DOHH2 (cell line): ENCODE data around the gene INHBC.
"Not testable (repeated sequence)": the region's sequence is repeated elsewhere in the genome, so short reads cannot be mapped to it uniquely, and the experiment has no call there.

Experiments
- H3F3A ChIP-seq: fragments of 200-600 bp; sonication (generic), shearing (Covaris generic); 2 replicates; pipeline ENCODE4 v1.6.0; 2016; ENCODE audit warnings: antibody characterized with exemption, mild to moderate bottlenecking; ENCODE audit not compliant: control insufficient read depth, insufficient read depth
- H3K27ac ChIP-seq: fragments of 200-600 bp; sonication (generic); 2 replicates; pipeline ENCODE4 v1.5.1; 2014; ENCODE audit warnings: low read depth, mild to moderate bottlenecking, low read length, moderate library complexity
- H3K27me3 ChIP-seq: fragments of 200-600 bp; sonication (generic); 2 replicates; pipeline ENCODE4 v1.6.1; 2014; ENCODE audit warnings: mild to moderate bottlenecking, low read length, mixed read lengths; ENCODE audit not compliant: control insufficient read depth
- H3K36me3 ChIP-seq: fragments of 200-600 bp; sonication (generic); 2 replicates; pipeline ENCODE4 v1.6.1; 2014; ENCODE audit warnings: mild to moderate bottlenecking, low read length, moderate library complexity, mixed read lengths; ENCODE audit not compliant: control insufficient read depth
- H3K4me1 ChIP-seq: fragments of 200-600 bp; sonication (generic); 2 replicates; pipeline ENCODE4 v1.6.1; 2014; ENCODE audit warnings: mild to moderate bottlenecking, low read length, mixed read lengths; ENCODE audit not compliant: control insufficient read depth
- H3K4me2 ChIP-seq: fragments of 200-600 bp; sonication (generic); 2 replicates; pipeline ENCODE4 v1.6.0; 2014; ENCODE audit warnings: mild to moderate bottlenecking, low read length, moderate library complexity
- H3K4me3 ChIP-seq: fragments of 200-600 bp; sonication (generic); 2 replicates; pipeline ENCODE4 v1.5.1; 2014; ENCODE audit warnings: mild to moderate bottlenecking, low read length, mixed read lengths
- H3K79me2 ChIP-seq: fragments of 200-600 bp; sonication (generic); 2 replicates; pipeline ENCODE4 v1.6.1; 2014; ENCODE audit warnings: mild to moderate bottlenecking, low read length, mixed read lengths; ENCODE audit not compliant: control insufficient read depth
- H3K9me2 ChIP-seq: fragments of 200-600 bp; sonication (generic); replicated peaks from 2 replicates; pipeline ENCODE4 v1.6.1; 2014; ENCODE audit warnings: mild to moderate bottlenecking, low read length, mixed read lengths; ENCODE audit not compliant: control insufficient read depth
- H3K9me3 ChIP-seq: fragments of 200-600 bp; sonication (generic); 2 replicates; pipeline ENCODE4 v1.6.1; 2014; ENCODE audit warnings: antibody characterized with exemption, low read length, mixed read lengths; ENCODE audit not compliant: control insufficient read depth, insufficient read depth
- H4K20me1 ChIP-seq: fragments of 200-600 bp; sonication (generic); 2 replicates; pipeline ENCODE4 v1.6.0; 2014; ENCODE audit warnings: low read depth, mild to moderate bottlenecking, antibody characterized with exemption, low read length, moderate library complexity; ENCODE audit not compliant: control insufficient read depth, insufficient read depth
- CTCF ChIP-seq: fragments of 200-600 bp; sonication (generic); IDR thresholded peaks from one replicate; pipeline ENCODE4 v1.5.1; 2014; ENCODE audit warnings: antibody characterized with exemption, mild to moderate bottlenecking, low read depth, low read length; ENCODE audit not compliant: poor library complexity, severe bottlenecking
- EZH2phosphoT487 ChIP-seq: fragments of 200-600 bp; sonication (generic); IDR thresholded peaks from 2 replicates; pipeline ENCODE4 v1.6.1; 2017; ENCODE audit warnings: borderline replicate concordance, mild to moderate bottlenecking, antibody characterized with exemption, low read length, moderate library complexity, mixed read lengths

Gene INHBC

GRCh38 chr12:57397441-57397840, 37.1 kb upstream of the INHBC start:
- no peaks in the 10 kb centered on the region for H4K20me1 ChIP-seq
- H3K4me1 ChIP-seq = no peaks in the 10 kb centered on the region
- H3K4me3 ChIP-seq = no peak overlapping the region
- TF ChIP-seq CTCF = no peak
- no peak for TF ChIP-seq EZH2phosphoT487
- H3K9me2 ChIP-seq = no peaks in the 10 kb centered on the region
- H3K79me2 ChIP-seq = peaks cover 26% of the 10 kb centered on the region
- no peaks in the 10 kb centered on the region for H3F3A ChIP-seq
- H3K27me3 ChIP-seq = no peaks in the 10 kb centered on the region
- peaks cover 14% of the 10 kb centered on the region for H3K36me3 ChIP-seq
- no peaks in the 10 kb centered on the region for H3K9me3 ChIP-seq
- no peak overlapping the region for H3K4me2 ChIP-seq
- H3K27ac ChIP-seq = no peak overlapping the region

- H3K27ac ChIP-seq, H3K36me3 ChIP-seq, H3K4me2 ChIP-seq, H3K4me1 ChIP-seq, H3K9me2 ChIP-seq, H3F3A ChIP-seq, H3K4me3 ChIP-seq, H4K20me1 ChIP-seq, H3K27me3 ChIP-seq, H3K9me3 ChIP-seq: not testable (repeated sequence)
- H3K79me2 ChIP-seq = peaks cover 28% of the 10 kb centered on the region
Measured at GRCh38 chr12:57399718-57400463, 34.7 kb upstream of the INHBC start.

DNA sequence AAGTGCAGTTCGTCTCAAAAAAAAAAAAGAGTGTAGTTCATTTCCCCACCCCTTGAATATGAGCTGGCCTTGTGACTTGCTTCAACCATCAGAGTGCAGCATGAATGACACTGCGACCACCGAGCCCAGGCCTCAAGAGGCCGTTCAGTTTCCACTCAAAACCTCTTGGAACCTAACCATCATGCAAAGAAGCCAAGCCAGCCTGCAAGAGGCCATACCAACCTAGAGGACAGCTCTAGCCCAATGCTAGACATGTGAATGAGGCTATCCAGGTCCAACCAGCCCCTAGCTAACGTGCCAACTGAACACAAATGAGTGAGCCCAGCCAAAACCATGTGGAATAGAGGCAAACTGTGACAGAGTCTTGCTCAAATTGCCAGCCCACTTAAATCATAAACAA, 33.4 kb upstream of the INHBC start:
- Histone ChIP-seq H3K9me3 (no peaks in the 10 kb centered on the region), H3K4me3 (no peak overlapping the region), H3F3A (no peaks in the 10 kb centered on the region), H4K20me1 (no peaks in the 10 kb centered on the region), H3K27me3 (no peaks in the 10 kb centered on the region), H3K4me2 (no peak overlapping the region), H3K79me2 (peaks cover 34% of the 10 kb centered on the region), H3K36me3 (no peaks in the 10 kb centered on the region), H3K27ac (no peak overlapping the region), H3K9me2 (no peaks in the 10 kb centered on the region), H3K4me1 (no peaks in the 10 kb centered on the region)
- no peak for TF ChIP-seq EZH2phosphoT487
- TF ChIP-seq CTCF = no peak

DNA sequence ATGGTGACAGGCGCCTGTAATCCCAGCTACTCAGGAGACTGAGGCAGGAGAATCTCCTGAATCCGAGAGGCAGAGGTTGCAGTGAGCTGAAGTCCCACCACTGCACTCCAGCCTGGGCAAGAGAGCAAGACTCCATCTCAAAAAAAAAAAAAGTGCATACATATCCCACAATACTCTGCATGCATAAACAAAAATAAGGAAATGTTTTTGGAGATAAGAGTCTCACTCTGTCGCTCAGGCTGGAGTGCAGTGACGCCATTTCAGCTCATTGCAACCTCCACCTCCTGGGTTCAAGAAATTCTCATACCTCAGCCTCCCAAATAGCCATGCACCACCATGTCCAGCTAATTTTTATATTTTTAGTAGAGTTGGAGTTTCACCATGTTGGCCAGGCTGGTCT, 32.4 kb upstream of the INHBC start:
- not testable (repeated sequence) for H3K36me3 ChIP-seq, H3K9me3 ChIP-seq, H3K27me3 ChIP-seq, H3K4me2 ChIP-seq, H3K27ac ChIP-seq, H3K4me1 ChIP-seq, H3K9me2 ChIP-seq, H3K4me3 ChIP-seq, H3F3A ChIP-seq, H4K20me1 ChIP-seq
- H3K79me2 ChIP-seq = peaks cover 40% of the 10 kb centered on the region
